PC-3 (cell line): ENCODE results near the gene COX6A2. TPM values are rescaled to one million over a fixed set of nuclear protein-coding genes. Genes with fewer than 3 reads are reported as not detected.

Source experiments
- ATAC-seq: fragments of 200-7000 bp; cut with Tn5 transposase; 2 replicates; pipeline ENCODE4 v1.9.1; 2020; ENCODE audit warnings: mild to moderate bottlenecking, moderate library complexity
- BruUV-seq: library from RNA; stranded (reverse); fragments of 400-500 nt; replicated peaks from 2 replicates; lab custom pipeline; 2021; lab: Mats Ljungman, UMichigan
- CTCF ChIA-PET: fragments of 300-600 bp; sonication (Branson Sonifier 250); formaldehyde crosslinking; loops from one replicate; lab custom pipeline; 2022; ENCODE audit warnings: antibody characterized with exemption; lab: Charles Lee
- POLR2A ChIA-PET: fragments of 300-600 bp; sonication (Branson Sonifier 250); formaldehyde crosslinking; loops from one replicate; lab custom pipeline; 2022; ENCODE audit warnings: antibody characterized with exemption; ENCODE audit not compliant: unreplicated experiment; lab: Charles Lee
- DNase-seq: peaks from one replicate; pipeline ENCODE4 v3.0.0-alpha.2; 2015
- H2AFZ ChIP-seq: fragments of 300-600 bp; sonication (generic); 2 replicates; pipeline ENCODE4 v1.6.0; 2016; ENCODE audit warnings: antibody characterized with exemption, low read length
- H3F3A ChIP-seq: fragments of 300-600 bp; sonication (generic); one replicate; pipeline ENCODE4 v1.6.0; 2017; ENCODE audit warnings: antibody characterized with exemption, low read length, control low read depth, mild to moderate bottlenecking; ENCODE audit not compliant: unreplicated experiment
- H3K27ac ChIP-seq: fragments of 300-600 bp; sonication (generic); 2 replicates; pipeline ENCODE4 v1.5.1; 2016; ENCODE audit warnings: mild to moderate bottlenecking, low read length
- H3K27me3 ChIP-seq: fragments of 300-600 bp; sonication (generic); 2 replicates; pipeline ENCODE4 v1.6.1; 2016; ENCODE audit warnings: low read length, mixed read lengths
- H3K36me3 ChIP-seq: fragments of 300-600 bp; sonication (generic); 2 replicates; pipeline ENCODE4 v1.6.1; 2016; ENCODE audit warnings: low read depth, mixed run types, low read length, mixed read lengths
- H3K4me1 ChIP-seq: fragments of 300-600 bp; sonication (generic); 2 replicates; pipeline ENCODE4 v1.5.1; 2016; ENCODE audit warnings: low read length; ENCODE audit not compliant: insufficient read depth
- H3K4me2 ChIP-seq: fragments of 300-600 bp; sonication (generic); 2 replicates; pipeline ENCODE4 v1.6.0; 2016; ENCODE audit warnings: low read length
- H3K4me3 ChIP-seq: fragments of 300-600 bp; sonication (generic); 2 replicates; pipeline ENCODE4 v1.5.1; 2016; ENCODE audit warnings: mild to moderate bottlenecking, low read length, mixed read lengths
- H3K79me2 ChIP-seq: fragments of 300-600 bp; sonication (generic); 2 replicates; pipeline ENCODE4 v1.6.1; 2017; ENCODE audit warnings: low read length, mixed read lengths
- H3K9ac ChIP-seq: fragments of 300-600 bp; sonication (generic); 2 replicates; pipeline ENCODE4 v1.6.0; 2016; ENCODE audit warnings: mild to moderate bottlenecking, low read length
- H3K9me2 ChIP-seq: fragments of 300-600 bp; sonication (generic); replicated peaks from 2 replicates; pipeline ENCODE4 v1.6.1; 2016; ENCODE audit warnings: mixed run types, low read length, mixed read lengths
- H3K9me3 ChIP-seq: fragments of 300-600 bp; sonication (generic); 2 replicates; pipeline ENCODE4 v1.6.1; 2016; ENCODE audit warnings: low read length, mixed read lengths
- H4K20me1 ChIP-seq: fragments of 300-600 bp; sonication (generic); 2 replicates; pipeline ENCODE4 v1.6.1; 2016; ENCODE audit warnings: low read length, mixed read lengths
- CTCF ChIP-seq: fragments of 300-600 bp; sonication (generic); conservative IDR thresholded peaks from 2 replicates; pipeline ENCODE4 v1.5.1; 2017; ENCODE audit warnings: antibody characterized with exemption, low read depth, mild to moderate bottlenecking, low read length
- EZH2 ChIP-seq: fragments of 300-600 bp; sonication (generic); IDR thresholded peaks from one replicate; pipeline ENCODE4 v1.6.1; 2017; ENCODE audit warnings: antibody characterized with exemption, mild to moderate bottlenecking, low read length; ENCODE audit not compliant: unreplicated experiment
- EZH2phosphoT487 ChIP-seq: fragments of 300-600 bp; sonication (generic); IDR thresholded peaks from 2 replicates; pipeline ENCODE4 v1.6.1; 2018; ENCODE audit warnings: mild to moderate bottlenecking, antibody characterized with exemption, low read length, borderline replicate concordance
- intact Hi-C: fragments of 100-400 bp; cut with micrococcal nuclease; formaldehyde crosslinking; loops from 2 replicates; pipeline ENCODE4 v1.9.0; 2023
- total RNA-seq: library from RNA; depleted of rRNA; stranded (reverse); fragments of >200 nt; gene quantifications from 2 replicates; pipeline ENCODE4 v1.2.3, GENCODE V29; 2014

COX6A2 gene
- total RNA-seq, 1 experiment from 2014 or later = not detected

GRCh38 chr16:31390504-31391041, 37.6 kb downstream of the COX6A2 start:
- TF ChIP-seq CTCF = no peak
- TF ChIP-seq EZH2phosphoT487 = no peak
- no peak for TF ChIP-seq EZH2

GRCh38 chr16:31388535-31388934, 39.6 kb downstream of the COX6A2 start:
- Histone ChIP-seq H3K27ac (no peak overlapping the region), H3K4me3 (no peak overlapping the region), H3K9ac (no peak overlapping the region), H3K36me3 (no peaks in the 10 kb centered on the region), H4K20me1 (no peaks in the 10 kb centered on the region), H3K27me3 (no peaks in the 10 kb centered on the region), H3K9me3 (no peaks in the 10 kb centered on the region), H3K4me2 (no peak overlapping the region), H3F3A (no peaks in the 10 kb centered on the region), H3K9me2 (no peaks in the 10 kb centered on the region), H2AFZ (no peak overlapping the region), H3K79me2 (no peaks in the 10 kb centered on the region), H3K4me1 (peaks cover 20% of the 10 kb centered on the region)
- ChIA-PET CTCF (no interaction called here), POLR2A (no interaction called here)
- no TSS peak for BruUV-seq
- DNase-seq (no peak), ATAC-seq (no peak)
- TF ChIP-seq EZH2 = no peak
- TF ChIP-seq CTCF = no peak
- TF ChIP-seq EZH2phosphoT487 = no peak
- intact Hi-C loops = no loop called here

More at GRCh38 chr16:31390504-31391041, 37.6 kb downstream of the COX6A2 start:
- ATAC-seq (no peak), DNase-seq (no peak)
- Histone ChIP-seq H3K4me1 (peaks cover 14% of the 10 kb centered on the region), H3F3A (no peaks in the 10 kb centered on the region), H3K4me3 (no peak overlapping the region), H3K27me3 (no peaks in the 10 kb centered on the region), H3K36me3 (no peaks in the 10 kb centered on the region), H2AFZ (no peak overlapping the region), H3K9ac (no peak overlapping the region), H4K20me1 (no peaks in the 10 kb centered on the region), H3K9me2 (no peaks in the 10 kb centered on the region), H3K79me2 (no peaks in the 10 kb centered on the region), H3K9me3 (no peaks in the 10 kb centered on the region), H3K4me2 (no peak overlapping the region), H3K27ac (no peak overlapping the region)
- BruUV-seq = no TSS peak
- ChIA-PET CTCF (no interaction called here), POLR2A (no interaction called here)
- intact Hi-C loops = no loop called here

GRCh38 chr16:31386157-31386984, 41.8 kb downstream of the COX6A2 start:
- DNase-seq = peak; percentile 73
- no TSS peak for BruUV-seq
- Histone ChIP-seq H3K9me3 (no peaks in the 10 kb centered on the region), H3K36me3 (no peaks in the 10 kb centered on the region), H3K4me2 (peak overlapping the region; percentile 51), H3K27me3 (no peaks in the 10 kb centered on the region), H3K27ac (peak overlapping the region; percentile 72), H3K9me2 (no peaks in the 10 kb centered on the region), H3K9ac (no peak overlapping the region), H2AFZ (no peak overlapping the region), H4K20me1 (no peaks in the 10 kb centered on the region), H3K4me3 (0 out of 2 replicates have a peak overlapping the region, but pooled peaks have one; percentile 13), H3K4me1 (peaks cover 20% of the 10 kb centered on the region), H3F3A (no peaks in the 10 kb centered on the region), H3K79me2 (no peaks in the 10 kb centered on the region)
- peak; percentile 77 for ATAC-seq
- intact Hi-C loops = no loop called here
- ChIA-PET POLR2A (interaction anchor here (0.6 kb wide), 2 partner anchors 28 to 314 kb away, joined by 3 to 4 read pairs; no protein-coding TSS in a partner anchor), CTCF (no interaction called here)
- TF ChIP-seq CTCF (no peak), EZH2phosphoT487 (no peak)
